Measurements from ENCODE around the gene TTC7B. TPM values are rescaled to one million over a fixed set of nuclear protein-coding genes. Genes with fewer than 3 reads are reported as not detected.

The TTC7B gene
- total RNA-seq, 4 donors from 2014 or later = 0.18 to 53.6 (median 11.2) TPM

GRCh38 chr14:90693413-90693812 is 122.8 kb downstream of the TTC7B start:
- Histone ChIP-seq H3K4me1 (peaks cover 0 to 10% (median 2%) of the 10 kb centered on the region in 4 donors), H3K9me3 (no peaks in the 10 kb centered on the region), H3K27ac (no peak overlapping the region), H3K4me3 (no peak overlapping the region), H3K36me3 (no peaks in the 10 kb centered on the region), H3K27me3 (no peaks in the 10 kb centered on the region)
- no peak for DNase-seq
- TF ChIP-seq CTCF (IDR thresholded peaks at IDR 0.05) (no peak), POLR2A (IDR thresholded peaks at IDR 0.05) (no peak)

GRCh38 chr14:90692826-90693225 is 123.4 kb downstream of the TTC7B start:
- H3K4me3 ChIP-seq = no peak overlapping the region
- H3K9me3 ChIP-seq = no peaks in the 10 kb centered on the region
- H3K27me3 ChIP-seq = no peaks in the 10 kb centered on the region
- H3K36me3 ChIP-seq = no peaks in the 10 kb centered on the region
- TF ChIP-seq CTCF (IDR thresholded peaks at IDR 0.05) (no peak), POLR2A (IDR thresholded peaks at IDR 0.05) (no peak)
- no peak for DNase-seq
- peaks cover 0 to 10% (median 2%) of the 10 kb centered on the region in 4 donors for H3K4me1 ChIP-seq
- no peak overlapping the region for H3K27ac ChIP-seq

GRCh38 chr14:90692061-90692460 is 124.2 kb downstream of the TTC7B start:
- Histone ChIP-seq H3K27ac (no peak overlapping the region), H3K9me3 (no peaks in the 10 kb centered on the region), H3K36me3 (no peaks in the 10 kb centered on the region), H3K4me1 (peaks cover 0 to 5% (median 0%) of the 10 kb centered on the region in 4 donors), H3K4me3 (no peak overlapping the region), H3K27me3 (no peaks in the 10 kb centered on the region)
- no peak for DNase-seq
- TF ChIP-seq POLR2A (IDR thresholded peaks at IDR 0.05) (no peak), CTCF (IDR thresholded peaks at IDR 0.05) (no peak)

GRCh38 chr14:90691627-90692026 is 124.6 kb downstream of the TTC7B start:
- no peak for DNase-seq
- H3K36me3 ChIP-seq = no peaks in the 10 kb centered on the region
- TF ChIP-seq CTCF (IDR thresholded peaks at IDR 0.05) = no peak
- TF ChIP-seq POLR2A (IDR thresholded peaks at IDR 0.05) = no peak
- no peaks in the 10 kb centered on the region for H3K9me3 ChIP-seq
- no peaks in the 10 kb centered on the region for H3K27me3 ChIP-seq
- H3K4me3 ChIP-seq = no peak overlapping the region
- peaks cover 0 to 1% (median 0%) of the 10 kb centered on the region in 4 donors for H3K4me1 ChIP-seq
- no peak overlapping the region for H3K27ac ChIP-seq

GRCh38 chr14:90687680-90688079 is 128.6 kb downstream of the TTC7B start:
- no peaks in the 10 kb centered on the region for H3K9me3 ChIP-seq
- DNase-seq = no peak
- H3K27me3 ChIP-seq = no peaks in the 10 kb centered on the region
- TF ChIP-seq CTCF (IDR thresholded peaks at IDR 0.05) = no peak
- TF ChIP-seq POLR2A (IDR thresholded peaks at IDR 0.05) = no peak
- no peaks in the 10 kb centered on the region for H3K4me1 ChIP-seq
- no peak overlapping the region for H3K4me3 ChIP-seq
- no peak overlapping the region for H3K27ac ChIP-seq
- no peaks in the 10 kb centered on the region for H3K36me3 ChIP-seq

GRCh38 chr14:90682615-90683014 is 133.6 kb downstream of the TTC7B start:
- TF ChIP-seq CTCF (IDR thresholded peaks at IDR 0.05) (no peak), POLR2A (IDR thresholded peaks at IDR 0.05) (no peak)
- no peak for DNase-seq
- no peaks in the 10 kb centered on the region for H3K27me3 ChIP-seq
- H3K36me3 ChIP-seq = no peaks in the 10 kb centered on the region
- H3K9me3 ChIP-seq = no peaks in the 10 kb centered on the region
- H3K27ac ChIP-seq = no peak overlapping the region
- peaks cover 0 to 3% (median 0%) of the 10 kb centered on the region in 4 donors for H3K4me1 ChIP-seq
- no peak overlapping the region for H3K4me3 ChIP-seq

All from Peyer's patch (tissue), 4 donors.